Thyroid gland (tissue), 4 donors: ENCODE data around the gene ADCK1. TPM values are rescaled to one million over a fixed set of nuclear protein-coding genes. Genes with fewer than 3 reads are reported as not detected.

Experiments
- DNase-seq, 2 donors: peaks; one replicate each; pipeline ENCODE4 v3.0.0-alpha.2; 2019
- H3K27ac ChIP-seq, 3 donors: fragments of 200-600 bp; sonication (generic); 1 replicate in 2 of 3; 2 replicates in 1 of 3; pipeline ENCODE4 v1.5.1; 2016 to 2019; ENCODE audit warnings: mild to moderate bottlenecking in 1 of 3, moderate library complexity in 1 of 3
- H3K27me3 ChIP-seq: fragments of 200-600 bp; sonication (generic); one replicate; pipeline ENCODE4 v1.5.1; 2019
- H3K36me3 ChIP-seq, 2 donors: fragments of 200-600 bp; sonication (generic); one replicate each; pipeline ENCODE4 v1.5.1; 2016 to 2019
- H3K4me1 ChIP-seq, 2 donors: fragments of 200-600 bp; sonication (generic); one replicate each; pipeline ENCODE4 v1.5.1; 2017 to 2019
- H3K4me3 ChIP-seq, 3 donors: fragments of 200-600 bp; sonication (generic); replicated peaks in 1 of 3; 1 replicate in 2 of 3; 2 replicates in 1 of 3; pipeline ENCODE4 v1.5.1; 2016; ENCODE audit warnings: mild to moderate bottlenecking in 1 of 3
- H3K9me3 ChIP-seq: fragments of 200-600 bp; sonication (generic); one replicate; pipeline ENCODE4 v1.5.1; 2017
- POLR2A ChIP-seq, 2 donors: fragments of 450-650 bp; IDR thresholded peaks; one replicate each; pipeline ENCODE4 v1.6.1; 2017; ENCODE audit warnings: antibody characterized with exemption in 2 of 2, mild to moderate bottlenecking in 2 of 2, moderate library complexity in 1 of 2
- WGBS, 2 donors: methylation state at CpG; one replicate each; pipeline ENCODE4 v1.1.5; 2017; 5-methylcytosine and 5-hydroxymethylcytosine counted together
- intact Hi-C: fragments of 100-400 bp; cut with DNase I; formaldehyde crosslinking; loops from one replicate; pipeline ENCODE4 v1.15.1; 2023
- total RNA-seq, 4 donors: library from RNA; depleted of rRNA; stranded (reverse); fragments of >200 nt; gene quantifications; one replicate each; pipeline ENCODE4 v1.2.3, GENCODE V29; 2016
- TF ChIP-seq, protein P1 (sequence below), 6 experiments: fragments of 200-600 bp in 3 of 6; fragments of 450-650 bp in 3 of 6; sonication (generic) in 3 of 6; IDR thresholded peaks; one replicate each; pipeline ENCODE4 v1.5.1; 2016 to 2019; ENCODE audit warnings: antibody characterized with exemption in 6 of 6, mild to moderate bottlenecking in 2 of 6, inconsistent platforms in 1 of 6, moderate library complexity in 1 of 6

ADCK1 gene
- total RNA-seq, 4 donors from 2014 or later: 4.0 to 13.5 (median 12.1) TPM

DNA sequence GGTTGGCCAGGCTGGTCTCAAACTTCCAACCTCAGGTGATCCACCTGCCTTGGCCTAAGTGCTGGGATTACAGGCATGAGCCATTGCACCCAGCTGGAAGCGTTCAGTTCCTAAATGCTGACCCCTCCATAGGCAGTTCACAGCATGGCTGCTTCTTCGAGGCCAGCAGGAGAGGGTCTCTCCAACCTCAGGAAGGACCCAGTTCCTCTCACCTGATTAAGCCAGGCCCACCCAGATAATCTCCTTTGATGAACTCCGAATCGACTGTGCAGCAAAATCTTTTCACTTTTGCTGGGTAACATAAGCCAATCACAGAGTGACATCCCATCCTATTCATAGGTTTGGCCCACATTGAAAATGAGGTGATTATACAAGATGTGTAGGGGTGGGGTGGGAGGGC, 165.1 kb downstream of the ADCK1 start:
- no peaks in the 10 kb centered on the region for H3K9me3 ChIP-seq
- no peaks in the 10 kb centered on the region for H3K27me3 ChIP-seq
- DNase-seq: no peak
- peaks cover 8 to 37% of the 10 kb centered on the region in 2 donors for H3K4me1 ChIP-seq
- peak overlapping the region in 2 of 3 donors; percentile 66 to 72 for H3K27ac ChIP-seq
- H3K4me3 ChIP-seq: no peak overlapping the region
- intact Hi-C loops: no loop called here
- no peak for TF ChIP-seq POLR2A (IDR thresholded peaks at IDR 0.05)
- TF ChIP-seq, protein P1, sequence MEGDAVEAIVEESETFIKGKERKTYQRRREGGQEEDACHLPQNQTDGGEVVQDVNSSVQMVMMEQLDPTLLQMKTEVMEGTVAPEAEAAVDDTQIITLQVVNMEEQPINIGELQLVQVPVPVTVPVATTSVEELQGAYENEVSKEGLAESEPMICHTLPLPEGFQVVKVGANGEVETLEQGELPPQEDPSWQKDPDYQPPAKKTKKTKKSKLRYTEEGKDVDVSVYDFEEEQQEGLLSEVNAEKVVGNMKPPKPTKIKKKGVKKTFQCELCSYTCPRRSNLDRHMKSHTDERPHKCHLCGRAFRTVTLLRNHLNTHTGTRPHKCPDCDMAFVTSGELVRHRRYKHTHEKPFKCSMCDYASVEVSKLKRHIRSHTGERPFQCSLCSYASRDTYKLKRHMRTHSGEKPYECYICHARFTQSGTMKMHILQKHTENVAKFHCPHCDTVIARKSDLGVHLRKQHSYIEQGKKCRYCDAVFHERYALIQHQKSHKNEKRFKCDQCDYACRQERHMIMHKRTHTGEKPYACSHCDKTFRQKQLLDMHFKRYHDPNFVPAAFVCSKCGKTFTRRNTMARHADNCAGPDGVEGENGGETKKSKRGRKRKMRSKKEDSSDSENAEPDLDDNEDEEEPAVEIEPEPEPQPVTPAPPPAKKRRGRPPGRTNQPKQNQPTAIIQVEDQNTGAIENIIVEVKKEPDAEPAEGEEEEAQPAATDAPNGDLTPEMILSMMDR (IDR thresholded peaks at IDR 0.05): no peak
- WGBS, 2 donors: 95 to 100% methylated on average over 4 of the region's 4 CpGs
- no peaks in the 10 kb centered on the region for H3K36me3 ChIP-seq

DNA sequence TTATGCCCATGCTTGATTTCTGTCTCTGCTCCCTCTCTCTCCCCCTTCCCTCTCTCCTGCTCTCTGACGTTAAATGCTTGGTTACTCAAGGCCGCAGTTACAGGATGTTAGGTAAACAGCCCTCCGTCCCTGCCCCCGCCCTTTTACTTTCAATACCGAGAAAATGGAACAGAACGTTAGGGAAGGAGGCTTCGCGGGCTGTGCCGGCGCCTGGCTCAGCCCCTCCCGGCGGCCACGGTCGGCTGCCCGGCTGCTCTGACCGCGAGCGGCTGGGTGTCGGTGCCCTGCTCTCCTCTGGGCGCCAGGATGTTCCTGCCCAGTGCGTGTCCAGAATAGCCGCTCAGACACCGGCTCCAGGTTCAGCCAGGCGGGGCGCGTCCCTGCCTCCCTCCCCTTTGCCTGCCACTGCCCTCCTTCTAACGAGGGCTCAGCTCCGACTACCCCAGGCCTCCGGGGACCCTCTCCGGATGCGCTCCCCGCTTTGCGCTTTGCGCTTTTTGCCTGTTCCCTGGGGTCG, 166.1 kb downstream of the ADCK1 start:
- peak in 1 of 2 donors; percentile 50 for TF ChIP-seq POLR2A (IDR thresholded peaks at IDR 0.05)
- TF ChIP-seq, protein P1 (IDR thresholded peaks at IDR 0.05): peak in 3 of 6 experiments; percentile 8 to 32 (median 11)
- Histone ChIP-seq H3K27me3 (no peaks in the 10 kb centered on the region), H3K4me3 (no peak overlapping the region), H3K27ac (peak overlapping the region; percentile 65 to 76 (median 72)), H3K36me3 (no peaks in the 10 kb centered on the region), H3K4me1 (peaks cover 8 to 39% of the 10 kb centered on the region in 2 donors), H3K9me3 (no peaks in the 10 kb centered on the region)
- DNase-seq: peak; percentile 95 to 96
- WGBS, 2 donors: 1% methylated on average over 33 of the region's 35 CpGs
- intact Hi-C loops: no loop called here

DNA sequence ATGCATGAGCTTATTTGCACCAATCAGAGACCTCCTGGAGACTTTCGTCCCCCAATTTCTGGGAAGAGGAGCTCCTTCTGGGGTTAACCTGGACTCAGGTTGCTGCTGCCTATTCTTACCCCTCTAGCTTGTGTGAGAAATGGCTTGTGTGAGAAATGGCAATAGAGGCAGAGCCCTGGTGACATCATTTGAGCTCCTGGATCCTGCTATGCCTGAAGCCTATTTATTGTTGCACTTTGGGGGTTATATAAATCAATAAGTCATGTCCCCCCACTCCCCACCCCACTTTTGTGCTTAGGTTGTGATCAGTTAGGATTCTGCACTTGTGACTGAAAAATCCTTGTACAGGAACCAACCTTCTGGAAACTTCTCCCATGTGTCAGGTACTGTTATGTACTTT, 167.2 kb downstream of the ADCK1 start:
- WGBS, 2 donors: 78 to 100% methylated on average over 1 of the region's 1 CpG
- no peak for DNase-seq
- intact Hi-C loops: no loop called here
- Histone ChIP-seq H3K27me3 (no peaks in the 10 kb centered on the region), H3K27ac (peak overlapping the region in 2 of 3 donors; percentile 70 to 76), H3K9me3 (no peaks in the 10 kb centered on the region), H3K4me1 (peaks cover 8 to 36% of the 10 kb centered on the region in 2 donors), H3K4me3 (no peak overlapping the region), H3K36me3 (no peaks in the 10 kb centered on the region)
- TF ChIP-seq POLR2A (IDR thresholded peaks at IDR 0.05): no peak
- TF ChIP-seq, protein P1 (IDR thresholded peaks at IDR 0.05): no peak

DNA sequence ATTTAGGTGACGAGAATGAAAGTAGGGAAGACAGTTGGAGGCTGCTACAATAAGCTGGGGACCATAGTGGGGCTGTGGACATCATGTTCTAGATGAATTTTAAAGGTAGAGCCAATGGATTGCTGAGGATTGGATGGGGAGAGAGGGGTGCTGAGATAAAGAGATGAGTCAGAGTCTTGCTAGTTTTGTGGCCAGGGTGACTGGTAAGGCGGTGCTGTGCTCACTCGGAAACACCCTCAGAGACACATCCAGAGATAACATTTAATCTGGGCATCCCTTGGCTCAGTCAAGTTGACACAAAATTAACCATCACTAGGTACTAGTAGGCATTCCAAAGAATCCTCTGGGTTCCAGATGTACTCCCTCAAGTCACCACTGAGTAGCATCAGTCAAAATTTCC, 170.7 kb downstream of the ADCK1 start:
- Histone ChIP-seq H3K27me3 (no peaks in the 10 kb centered on the region), H3K27ac (no peak overlapping the region), H3K4me1 (peaks cover under 1 to 23% of the 10 kb centered on the region in 2 donors), H3K4me3 (no peak overlapping the region), H3K36me3 (no peaks in the 10 kb centered on the region), H3K9me3 (no peaks in the 10 kb centered on the region)
- WGBS, 2 donors: 87 to 95% methylated on average over 3 of the region's 3 CpGs
- no peak for TF ChIP-seq POLR2A (IDR thresholded peaks at IDR 0.05)
- TF ChIP-seq, protein P1 (IDR thresholded peaks at IDR 0.05): no peak
- DNase-seq: no peak
- intact Hi-C loops: no loop called here

DNA sequence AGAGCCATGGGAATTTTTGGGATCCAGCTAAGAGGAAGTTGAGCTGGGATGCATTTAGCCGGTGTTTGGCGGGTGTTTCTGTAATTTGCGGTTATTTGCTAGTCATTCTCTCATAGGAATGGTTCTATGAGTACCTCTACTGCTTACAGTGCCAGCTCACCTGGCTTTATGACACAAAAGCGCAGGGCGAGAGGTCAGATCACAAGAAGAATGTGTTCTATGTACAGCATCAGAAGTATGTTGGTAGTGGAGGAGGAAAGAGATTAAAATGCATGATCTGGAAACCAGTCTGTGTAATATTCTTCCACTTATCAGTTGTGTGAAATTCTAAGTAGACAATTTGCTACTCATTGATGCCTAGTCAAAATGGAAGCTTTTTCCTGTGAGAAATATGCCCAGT, 173.3 kb downstream of the ADCK1 start:
- no peaks in the 10 kb centered on the region for H3K36me3 ChIP-seq
- intact Hi-C loops: no loop called here

More for the DNA sequence above, 173.3 kb downstream of the ADCK1 start:
- Histone ChIP-seq H3K4me1 (peaks cover 9 to 18% of the 10 kb centered on the region in 2 donors), H3K4me3 (no peak overlapping the region), H3K27me3 (no peaks in the 10 kb centered on the region), H3K27ac (no peak overlapping the region), H3K9me3 (no peaks in the 10 kb centered on the region)
- 96 to 98% methylated on average over 5 of the region's 5 CpGs for WGBS, 2 donors
- DNase-seq: no peak
- TF ChIP-seq POLR2A (IDR thresholded peaks at IDR 0.05): no peak
- TF ChIP-seq, protein P1 (IDR thresholded peaks at IDR 0.05): no peak
